Thyroid gland (tissue), 4 donors: ENCODE results near the gene METTL6. TPM values are rescaled to one million over a fixed set of nuclear protein-coding genes. Genes with fewer than 3 reads are reported as not detected.
"Not testable (repeated sequence)": the region's sequence is repeated elsewhere in the genome, so short reads cannot be mapped to it uniquely, and the experiment has no call there.

Experiments
- DNase-seq, 2 donors: peaks; one replicate each; pipeline ENCODE4 v3.0.0-alpha.2; 2019
- H3K27ac ChIP-seq, 3 donors: fragments of 200-600 bp; sonication (generic); 1 replicate in 2 of 3; 2 replicates in 1 of 3; pipeline ENCODE4 v1.5.1; 2016 to 2019; ENCODE audit warnings: mild to moderate bottlenecking in 1 of 3, moderate library complexity in 1 of 3
- H3K27me3 ChIP-seq: fragments of 200-600 bp; sonication (generic); one replicate; pipeline ENCODE4 v1.5.1; 2019
- H3K36me3 ChIP-seq, 2 donors: fragments of 200-600 bp; sonication (generic); one replicate each; pipeline ENCODE4 v1.5.1; 2016 to 2019
- H3K4me1 ChIP-seq, 2 donors: fragments of 200-600 bp; sonication (generic); one replicate each; pipeline ENCODE4 v1.5.1; 2017 to 2019
- H3K4me3 ChIP-seq, 3 donors: fragments of 200-600 bp; sonication (generic); replicated peaks in 1 of 3; 1 replicate in 2 of 3; 2 replicates in 1 of 3; pipeline ENCODE4 v1.5.1; 2016; ENCODE audit warnings: mild to moderate bottlenecking in 1 of 3
- H3K9me3 ChIP-seq: fragments of 200-600 bp; sonication (generic); one replicate; pipeline ENCODE4 v1.5.1; 2017
- CTCF ChIP-seq, 6 experiments: fragments of 200-600 bp in 3 of 6; fragments of 450-650 bp in 3 of 6; sonication (generic) in 3 of 6; IDR thresholded peaks; one replicate each; pipeline ENCODE4 v1.5.1; 2016 to 2019; ENCODE audit warnings: antibody characterized with exemption in 6 of 6, mild to moderate bottlenecking in 2 of 6, inconsistent platforms in 1 of 6, moderate library complexity in 1 of 6
- POLR2A ChIP-seq, 2 donors: fragments of 450-650 bp; IDR thresholded peaks; one replicate each; pipeline ENCODE4 v1.6.1; 2017; ENCODE audit warnings: antibody characterized with exemption in 2 of 2, mild to moderate bottlenecking in 2 of 2, moderate library complexity in 1 of 2
- WGBS, 2 donors: methylation state at CpG; one replicate each; pipeline ENCODE4 v1.1.5; 2017; 5-methylcytosine and 5-hydroxymethylcytosine counted together
- intact Hi-C: fragments of 100-400 bp; cut with DNase I; formaldehyde crosslinking; loops from one replicate; pipeline ENCODE4 v1.15.1; 2023
- total RNA-seq, 4 donors: library from RNA; depleted of rRNA; stranded (reverse); fragments of >200 nt; gene quantifications; one replicate each; pipeline ENCODE4 v1.2.3, GENCODE V29; 2016

Gene METTL6
- total RNA-seq, 4 donors from 2014 or later = 20.2 to 20.8 (median 20.5) TPM

GRCh38 chr3:15372918-15373317 is 54.4 kb downstream of the METTL6 start:
- H3K27ac ChIP-seq = no peak overlapping the region
- no peak for TF ChIP-seq POLR2A (IDR thresholded peaks at IDR 0.05)
- no peak for TF ChIP-seq CTCF (IDR thresholded peaks at IDR 0.05)
- intact Hi-C loops = no loop called here
- WGBS, 2 donors = 96% methylated on average over 4 of the region's 4 CpGs
- H3K9me3 ChIP-seq = no peaks in the 10 kb centered on the region
- H3K27me3 ChIP-seq = no peaks in the 10 kb centered on the region
- DNase-seq = no peak
- peaks cover 9 to 10% of the 10 kb centered on the region in 2 donors for H3K4me1 ChIP-seq
- H3K4me3 ChIP-seq = no peak overlapping the region
- H3K36me3 ChIP-seq = no peaks in the 10 kb centered on the region

- no peaks in the 10 kb centered on the region for H3K27me3 ChIP-seq
- no peak overlapping the region for H3K4me3 ChIP-seq
- peaks cover 7 to 10% of the 10 kb centered on the region in 2 donors for H3K4me1 ChIP-seq
- no peaks in the 10 kb centered on the region for H3K9me3 ChIP-seq
- 81 to 82% methylated on average over 6 of the region's 6 CpGs for WGBS, 2 donors
- intact Hi-C loops = no loop called here
- no peak for TF ChIP-seq POLR2A (IDR thresholded peaks at IDR 0.05)
- no peak for TF ChIP-seq CTCF (IDR thresholded peaks at IDR 0.05)
- H3K36me3 ChIP-seq = no peaks in the 10 kb centered on the region
- no peak overlapping the region for H3K27ac ChIP-seq
- DNase-seq = no peak
These were observed 58.7 kb downstream of the METTL6 start for GRCh38 chr3:15368561-15369135.

- Histone ChIP-seq H3K27me3 (no peaks in the 10 kb centered on the region), H3K4me3 (no peak overlapping the region), H3K4me1 (peaks cover 7 to 10% of the 10 kb centered on the region in 2 donors), H3K9me3 (no peaks in the 10 kb centered on the region), H3K27ac (no peak overlapping the region), H3K36me3 (no peaks in the 10 kb centered on the region)
- WGBS, 2 donors = 57 to 83% methylated on average over 1 of the region's 1 CpG
- TF ChIP-seq POLR2A (IDR thresholded peaks at IDR 0.05) (no peak), CTCF (IDR thresholded peaks at IDR 0.05) (no peak)
- intact Hi-C loops = no loop called here
- no peak for DNase-seq
These were observed 60.3 kb downstream of the METTL6 start for GRCh38 chr3:15367059-15367458.

GRCh38 chr3:15364078-15364477 is 63.3 kb downstream of the METTL6 start:
- H3K27me3 ChIP-seq, H3K9me3 ChIP-seq, H3K4me3 ChIP-seq, H3K36me3 ChIP-seq, H3K27ac ChIP-seq, intact Hi-C loops: not testable (repeated sequence)
- H3K4me1 ChIP-seq = peaks cover 11 to 26% of the 10 kb centered on the region in 2 donors
- peak; percentile 60 to 65 for DNase-seq
- 29 to 37% methylated on average over 6 of the region's 6 CpGs for WGBS, 2 donors

DNA sequence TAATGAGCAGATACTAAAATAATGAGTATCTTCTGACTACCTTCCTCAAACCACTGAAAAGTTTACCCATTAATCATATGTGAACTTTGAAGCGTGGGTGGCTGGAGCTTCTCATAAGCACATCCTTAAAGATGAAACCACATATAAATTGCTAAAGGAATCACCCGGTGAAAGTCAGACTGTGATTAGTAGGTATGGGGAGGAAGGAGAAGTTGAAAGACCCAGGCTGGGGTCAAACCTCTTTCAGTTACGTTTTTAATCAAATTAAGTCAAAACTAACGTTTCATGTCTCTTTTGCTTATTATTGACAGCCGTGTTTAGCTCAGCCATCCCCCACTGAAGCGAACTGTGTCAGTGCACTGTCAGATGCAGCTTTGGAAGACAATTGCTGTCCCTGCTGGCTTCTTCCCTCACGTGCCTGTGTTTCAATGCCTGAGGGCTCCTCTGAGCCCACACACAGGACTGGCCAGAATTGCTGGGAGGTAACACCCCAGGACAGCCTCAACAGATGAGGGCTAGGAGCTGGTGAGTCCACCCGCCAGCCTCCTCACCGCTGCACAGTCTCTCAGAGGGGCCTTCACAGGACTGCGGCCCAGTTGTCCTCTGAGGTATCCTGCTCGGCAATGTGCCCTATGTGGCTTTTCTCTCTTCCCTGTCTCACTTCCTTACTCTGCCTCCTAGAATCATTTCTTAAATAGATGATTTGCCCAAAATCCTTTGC is 65.7 kb downstream of the METTL6 start:
- peaks cover 11 to 26% of the 10 kb centered on the region in 2 donors for H3K4me1 ChIP-seq
- H3K4me3 ChIP-seq = no peak overlapping the region
- intact Hi-C loops = no loop called here
- H3K27me3 ChIP-seq = no peaks in the 10 kb centered on the region
- WGBS, 2 donors = 67 to 73% methylated on average over 11 of the region's 11 CpGs
- H3K27ac ChIP-seq = peak overlapping the region in 1 of 3 donors; percentile 46
- no peaks in the 10 kb centered on the region for H3K36me3 ChIP-seq
- no peak for TF ChIP-seq POLR2A (IDR thresholded peaks at IDR 0.05)
- no peak for TF ChIP-seq CTCF (IDR thresholded peaks at IDR 0.05)
- no peak for DNase-seq
- no peaks in the 10 kb centered on the region for H3K9me3 ChIP-seq
